Gastrocnemius medialis (tissue), 4 donors: ENCODE data around the gene RRBP1.

ENCODE experiments used
- POLR2A ChIP-seq, 2 donors: fragments of 450-650 bp; IDR thresholded peaks; one replicate each; pipeline ENCODE4 v1.6.1; 2017; ENCODE audit warnings: antibody characterized with exemption in 2 of 2, mild to moderate bottlenecking in 2 of 2, moderate library complexity in 2 of 2
- TF ChIP-seq, protein P1 (sequence below), 5 experiments: fragments of 450-650 bp in 3 of 5; fragments of 200-600 bp in 2 of 5; sonication (generic) in 2 of 5; IDR thresholded peaks in 4 of 5; conservative IDR thresholded peaks in 1 of 5; 1 replicate in 4 of 5; 2 replicates in 1 of 5; pipeline ENCODE4 v1.5.1; 2016 to 2019; ENCODE audit warnings: antibody characterized with exemption in 5 of 5, mild to moderate bottlenecking in 3 of 5, moderate library complexity in 3 of 5

GRCh38 chr20:17612287-17612991 is 69.6 kb downstream of the RRBP1 start:
- no peak for TF ChIP-seq POLR2A (IDR thresholded peaks at IDR 0.05)
- TF ChIP-seq, protein P1, sequence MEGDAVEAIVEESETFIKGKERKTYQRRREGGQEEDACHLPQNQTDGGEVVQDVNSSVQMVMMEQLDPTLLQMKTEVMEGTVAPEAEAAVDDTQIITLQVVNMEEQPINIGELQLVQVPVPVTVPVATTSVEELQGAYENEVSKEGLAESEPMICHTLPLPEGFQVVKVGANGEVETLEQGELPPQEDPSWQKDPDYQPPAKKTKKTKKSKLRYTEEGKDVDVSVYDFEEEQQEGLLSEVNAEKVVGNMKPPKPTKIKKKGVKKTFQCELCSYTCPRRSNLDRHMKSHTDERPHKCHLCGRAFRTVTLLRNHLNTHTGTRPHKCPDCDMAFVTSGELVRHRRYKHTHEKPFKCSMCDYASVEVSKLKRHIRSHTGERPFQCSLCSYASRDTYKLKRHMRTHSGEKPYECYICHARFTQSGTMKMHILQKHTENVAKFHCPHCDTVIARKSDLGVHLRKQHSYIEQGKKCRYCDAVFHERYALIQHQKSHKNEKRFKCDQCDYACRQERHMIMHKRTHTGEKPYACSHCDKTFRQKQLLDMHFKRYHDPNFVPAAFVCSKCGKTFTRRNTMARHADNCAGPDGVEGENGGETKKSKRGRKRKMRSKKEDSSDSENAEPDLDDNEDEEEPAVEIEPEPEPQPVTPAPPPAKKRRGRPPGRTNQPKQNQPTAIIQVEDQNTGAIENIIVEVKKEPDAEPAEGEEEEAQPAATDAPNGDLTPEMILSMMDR (IDR thresholded peaks at IDR 0.05 in 4 of 5, conservative IDR thresholded peaks at IDR 0.05 in 1 of 5), result no peak
